GM12873 (cell line): ENCODE results near the gene ATG5.

Source experiments
- CTCF ChIP-seq: IDR thresholded peaks from 2 replicates; pipeline ENCODE4 v1.5.1; 2012; ENCODE audit warnings: low read depth, mild to moderate bottlenecking, moderate library complexity, low read length, control low read depth; ENCODE audit not compliant: insufficient read depth; ENCODE audit errors: missing control alignments

The ATG5 gene

GRCh38 chr6:106272287-106272686, 53.3 kb downstream of the ATG5 start:
- TF ChIP-seq CTCF: no peak

- no peak for TF ChIP-seq CTCF
Measured at GRCh38 chr6:106270414-106270813, 55.1 kb downstream of the ATG5 start.

GRCh38 chr6:106258726-106259125, 66.8 kb downstream of the ATG5 start:
- no peak for TF ChIP-seq CTCF

GRCh38 chr6:106257195-106257594, 68.4 kb downstream of the ATG5 start:
- no peak for TF ChIP-seq CTCF

GRCh38 chr6:106256201-106256968, 69.2 kb downstream of the ATG5 start:
- TF ChIP-seq CTCF: no peak

GRCh38 chr6:106255306-106255705, 70.3 kb downstream of the ATG5 start:
- no peak for TF ChIP-seq CTCF

- TF ChIP-seq CTCF: no peak
Measured at GRCh38 chr6:106254636-106255035, 70.9 kb downstream of the ATG5 start.
